K562 (cell line): ENCODE results near the gene FIGNL1. TPM values are rescaled to one million over a fixed set of nuclear protein-coding genes. Genes with fewer than 3 reads are reported as not detected.

ENCODE experiments used
- ATAC-seq: fragments of 200-7000 bp; cut with Tn5 transposase; 3 replicates; pipeline ENCODE4 v1.9.1; 2020; ENCODE audit warnings: moderate library complexity
- BruUV-seq: library from RNA; stranded (reverse); fragments of 400-500 nt; replicated peaks from 2 replicates; lab custom pipeline; 2021; lab: Mats Ljungman, UMichigan
- CTCF ChIA-PET: fragments of 300-600 bp; formaldehyde crosslinking; extraction: SDS; loops from one replicate; lab custom pipeline; 2021; ENCODE audit warnings: low intra/inter-chr PET ratio; lab: Yijun Ruan, JAX
- POLR2A ChIA-PET: fragments of 300-600, 350-650 bp; sonication (Branson Sonifier 250); formaldehyde crosslinking; extraction: SDS; loops from one replicate; lab custom pipeline; 2021; ENCODE audit warnings: antibody characterized with exemption, inconsistent platforms; lab: Yijun Ruan, JAX
- DNase-seq, 4 experiments: peaks; one replicate each; pipeline versions ENCODE4 v3.0.0 to v3.0.0-alpha.2; 2011 to 2018; ENCODE audit warnings: low spot score in 3 of 4, mixed read lengths in 3 of 4; ENCODE audit errors: extremely low read depth in 1 of 4
- FAIRE-seq: peaks from 2 replicates; lab custom pipeline; 2011; peaks lifted over from hg19 to GRCh38; lab: Jason Lieb, UNC
- H2AFZ ChIP-seq: 2 replicates; pipeline ENCODE4 v1.6.0; 2011; ENCODE audit warnings: low read depth, low read length, control low read depth, inconsistent platforms
- H3K27ac ChIP-seq: fragments of 200-600 bp; 3 replicates; pipeline ENCODE4 v1.8.0; 2011; ENCODE audit warnings: low read depth, mild to moderate bottlenecking, control low read depth, inconsistent platforms, low read length, moderate library complexity, mixed read lengths; ENCODE audit errors: extremely low read depth
- H3K27me3 ChIP-seq, 2 experiments: fragments of 300-600 bp in 1 of 2; 2 replicates in 1 of 2; 3 replicates in 1 of 2; pipeline versions ENCODE4 v1.6.0 to v1.8.0; 2011; ENCODE audit warnings: inconsistent platforms in 2 of 2, low read length in 2 of 2, mild to moderate bottlenecking in 1 of 2, mixed read lengths in 1 of 2, moderate library complexity in 1 of 2; ENCODE audit not compliant: control insufficient read depth in 2 of 2, insufficient read depth in 2 of 2
- H3K36me3 ChIP-seq: fragments of 300-600 bp; 3 replicates; pipeline ENCODE4 v1.8.0; 2011; ENCODE audit warnings: mild to moderate bottlenecking, low read length, inconsistent platforms; ENCODE audit not compliant: control insufficient read depth, insufficient read depth
- H3K4me1 ChIP-seq, 2 experiments: fragments of 200-600 bp in 1 of 2; replicated peaks in 1 of 2; 2 replicates in 1 of 2; 3 replicates in 1 of 2; pipeline versions ENCODE4 v1.5.1 to v1.8.0; 2011; ENCODE audit warnings: inconsistent platforms in 2 of 2, low read length in 2 of 2, mild to moderate bottlenecking in 1 of 2, mixed read lengths in 1 of 2, moderate library complexity in 1 of 2; ENCODE audit not compliant: control insufficient read depth in 2 of 2, insufficient read depth in 2 of 2
- H3K4me2 ChIP-seq: 2 replicates; pipeline ENCODE4 v1.6.1; 2011; ENCODE audit warnings: low read length, control low read depth, inconsistent platforms, mixed read lengths; ENCODE audit not compliant: insufficient read depth
- H3K4me3 ChIP-seq: fragments of 200-600 bp; sonication (generic), shearing (Covaris generic); 2 replicates; pipeline ENCODE4 v1.5.1; 2016; ENCODE audit warnings: control low read depth, inconsistent platforms
- H3K79me2 ChIP-seq: fragments of 200-600 bp; 3 replicates; pipeline ENCODE4 v1.8.0; 2011; ENCODE audit warnings: low read length, inconsistent platforms; ENCODE audit not compliant: control insufficient read depth, insufficient read depth
- H3K9ac ChIP-seq, 2 experiments: 2 replicates each; pipeline versions ENCODE4 v1.6.0 to v1.6.1; 2011; ENCODE audit warnings: low read depth in 2 of 2, low read length in 2 of 2, control low read depth in 1 of 2, inconsistent platforms in 1 of 2, mild to moderate bottlenecking in 1 of 2, mixed read lengths in 1 of 2; ENCODE audit not compliant: insufficient read depth in 1 of 2
- H3K9me1 ChIP-seq: one replicate; pipeline ENCODE4 v1.6.0; 2011; ENCODE audit warnings: inconsistent platforms, mild to moderate bottlenecking, low read length, moderate library complexity; ENCODE audit not compliant: control insufficient read depth, insufficient read depth
- H3K9me3 ChIP-seq: replicated peaks from 2 replicates; pipeline ENCODE4 v1.5.1; 2011; ENCODE audit warnings: low read depth, low read length, inconsistent platforms; ENCODE audit not compliant: control insufficient read depth, insufficient read depth
- H4K20me1 ChIP-seq: replicated peaks from 2 replicates; pipeline ENCODE4 v1.6.1; 2011; ENCODE audit warnings: low read length, inconsistent platforms, mixed read lengths; ENCODE audit not compliant: control insufficient read depth, insufficient read depth
- ARID2 ChIP-seq: fragments of 450-650 bp; IDR thresholded peaks from 2 replicates; pipeline ENCODE4 v1.6.1; 2017; ENCODE audit warnings: antibody characterized with exemption, mild to moderate bottlenecking
- CC2D1A ChIP-seq: fragments of 450-650 bp; IDR thresholded peaks from 2 replicates; pipeline ENCODE4 v1.6.1; 2017; ENCODE audit warnings: mild to moderate bottlenecking
- IRF2 ChIP-seq: sonication (generic); formaldehyde crosslinking; IDR thresholded peaks from 2 replicates; pipeline ENCODE4 v1.8.1; 2022; ENCODE audit warnings: mild to moderate bottlenecking, missing genetic modification reagents
- JUND ChIP-seq, 2 experiments: IDR thresholded peaks; 2 replicates in 1 of 2; 3 replicates in 1 of 2; pipeline ENCODE4 v1.6.1; 2011; ENCODE audit warnings: borderline replicate concordance in 2 of 2, low read depth in 2 of 2, low read length in 2 of 2, improper control_type of control experiment in 1 of 2, missing biosample characterization in 1 of 2, missing genetic modification characterization in 1 of 2, missing genetic modification reagents in 1 of 2
- KLF16 ChIP-seq: IDR thresholded peaks from 2 replicates; pipeline ENCODE4 v1.6.1; 2016; ENCODE audit warnings: antibody characterized with exemption
- MTA1 ChIP-seq: fragments of 450-650 bp; IDR thresholded peaks from 2 replicates; pipeline ENCODE4 v1.6.1; 2017; ENCODE audit warnings: borderline replicate concordance
- MYC ChIP-seq, 2 experiments: fragments of 250-450 bp in 1 of 2; sonication (Bioruptor Pico) in 1 of 2; IDR thresholded peaks; 2 replicates each; pipeline versions ENCODE4 v1.5.1 to v1.6.1; 2012 to 2021; ENCODE audit warnings: low read depth in 2 of 2, borderline replicate concordance in 1 of 2, improper control_type of control experiment in 1 of 2, low read length in 1 of 2, mild to moderate bottlenecking in 1 of 2, moderate library complexity in 1 of 2
- RAD21 ChIP-seq, 2 experiments: fragments of 250-450 bp in 1 of 2; fragments of 450-650 bp in 1 of 2; sonication (Bioruptor Pico) in 1 of 2; formaldehyde crosslinking in 1 of 2; IDR thresholded peaks in 1 of 2; conservative IDR thresholded peaks in 1 of 2; 2 replicates each; pipeline versions ENCODE4 v1.4.0 to v1.8.0; 2020 to 2022; ENCODE audit warnings: mild to moderate bottlenecking in 2 of 2, moderate library complexity in 1 of 2
- RCOR1 ChIP-seq, 2 experiments: IDR thresholded peaks; 2 replicates each; pipeline ENCODE4 v1.6.1; 2012; ENCODE audit warnings: low read depth in 2 of 2, low read length in 2 of 2, borderline replicate concordance in 1 of 2, improper control_type of control experiment in 1 of 2
- SMC3 ChIP-seq: conservative IDR thresholded peaks from 2 replicates; pipeline ENCODE4 v1.6.1; 2011; ENCODE audit warnings: low read depth, low read length, improper control_type of control experiment; ENCODE audit not compliant: insufficient read depth
- STAG1 ChIP-seq: sonication (generic); formaldehyde crosslinking; IDR thresholded peaks from 2 replicates; pipeline ENCODE4 v1.5.0; 2020; ENCODE audit warnings: missing genetic modification reagents, borderline replicate concordance
- TAF1 ChIP-seq: IDR thresholded peaks from 2 replicates; pipeline ENCODE4 v1.6.1; 2011; ENCODE audit warnings: mild to moderate bottlenecking, low read length, moderate library complexity; ENCODE audit not compliant: insufficient read depth, control insufficient read depth, severe bottlenecking; ENCODE audit errors: extremely low read depth
- XRCC5 ChIP-seq: fragments of 200-400 bp; formaldehyde crosslinking; IDR thresholded peaks from 2 replicates; pipeline ENCODE4 v1.6.1; 2017; ENCODE audit warnings: low read depth, mild to moderate bottlenecking, low read length
- WGBS: fragments of 100-300 bp; shearing (Covaris generic); methylation state at CpG from one replicate; pipeline ENCODE4 v1.1.6; 2016; ENCODE audit warnings: low coverage, mixed read lengths; ENCODE audit not compliant: insufficient coverage; ENCODE audit errors: missing lambda C conversion rate; 5-methylcytosine and 5-hydroxymethylcytosine counted together
- in situ Hi-C: fragments of 300-500 bp; cut with MboI; formaldehyde crosslinking; loops from 4 replicates; pipeline ENCODE4 v1.15.0; 2018; ENCODE audit warnings: inconsistent platforms, mixed read lengths
- intact Hi-C: fragments of 100-400 bp; cut with micrococcal nuclease; formaldehyde crosslinking; loops from 2 replicates; pipeline ENCODE4 v1.14.2; 2022
- polyA plus RNA-seq, 8 experiments: library from polyadenylated mRNA; depleted of rRNA in 4 of 8; stranded (reverse) in 5 of 8; unstranded in 3 of 8; fragments of >200 nt; fragmentation: Nextera tagmentation in 2 of 8; fragmentation: Illumina TruSeq in 1 of 8; extraction: Ambion mirVana in 2 of 8; extraction: Trizol in 1 of 8; gene quantifications; 2 replicates each; pipeline versions ENCODE4 v1.2.1 to v1.2.3, GENCODE V29; 2011 to 2014; ENCODE audit warnings: inconsistent platforms in 1 of 8, missing spikeins in 1 of 8
- total RNA-seq, 7 experiments: library from RNA; depleted of rRNA in 6 of 7; stranded (reverse); fragments of >200 nt in 6 of 7; fragmentation: Illumina TruSeq in 2 of 7; extraction: Trizol in 2 of 7; gene quantifications; 2 replicates each; pipeline versions ENCODE4 v1.2.1 to v1.2.3, GENCODE V29; 2011 to 2021; ENCODE audit warnings: low replicate concordance in 1 of 7
- TF ChIP-seq, protein P1 (sequence below): fragments of 450-650 bp; IDR thresholded peaks from 2 replicates; pipeline ENCODE4 v1.6.1; 2016; ENCODE audit warnings: borderline replicate concordance
- TF ChIP-seq, protein P2 (sequence below): sonication (generic); IDR thresholded peaks from 2 replicates; pipeline ENCODE4 v1.6.1; 2016
- TF ChIP-seq, protein P3 (sequence below): fragments of 450-650 bp; formaldehyde crosslinking; IDR thresholded peaks from 2 replicates; pipeline ENCODE4 v1.4.0; 2020; ENCODE audit warnings: mild to moderate bottlenecking, moderate library complexity

Gene FIGNL1
- total and polyA plus RNA-seq, 9 of the 15 experiments (the other 6 are each of a cell fraction or from before 2014, with no cell fraction given): 15.5 to 48.3 (median 27.6) TPM

DNA sequence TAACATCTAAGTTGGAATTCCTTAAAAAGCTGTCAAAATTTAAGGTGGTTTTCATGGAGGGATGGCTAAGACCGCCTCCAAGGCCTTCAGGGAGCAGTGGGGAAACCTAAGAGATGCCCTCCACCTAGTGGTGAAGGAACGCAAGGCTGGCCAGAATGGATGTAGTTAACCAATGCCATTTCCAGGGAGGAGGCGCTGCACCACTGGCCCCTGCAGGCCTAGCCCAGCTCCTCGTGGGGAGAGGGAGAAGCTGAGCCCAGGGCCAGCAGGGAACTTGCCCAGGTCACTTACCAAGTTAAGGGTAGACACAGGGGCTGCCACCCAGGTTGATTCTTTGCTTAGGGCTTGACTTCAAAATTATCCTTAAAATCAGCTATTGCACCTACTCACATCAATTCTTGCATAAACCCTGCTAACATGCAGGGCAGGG is 32.0 kb downstream of the FIGNL1 start:
- ChIA-PET POLR2A (interaction anchor here (0.6 to 1.1 kb wide), 3 partner anchors 11 to 41 kb away, joined by 3 to 4 read pairs (median 3); no protein-coding TSS in a partner anchor), CTCF (interaction anchor here (0.6 to 1.4 kb wide), 7 partner anchors 49 to 326 kb away, joined by 3 to 12 read pairs (median 5); partner anchors contain the start of gene ZPBP)
- Histone ChIP-seq H3K9me1 (no peaks in the 10 kb centered on the region), H3K4me1 (peaks cover 0 to 2% of the 10 kb centered on the region in 2 experiments; a peak in 1 of 5 replicates), H3K27me3 (0 out of 5 replicates have a peak, but pooled peaks cover 0 to 2% of the 10 kb centered on the region in 2 experiments), H3K79me2 (no peaks in the 10 kb centered on the region), H3K27ac (no peak overlapping the region), H2AFZ (no peak overlapping the region), H3K9me3 (no peaks in the 10 kb centered on the region), H3K4me3 (no peak overlapping the region), H3K9ac (no peak overlapping the region), H3K4me2 (no peak overlapping the region), H3K36me3 (no peaks in the 10 kb centered on the region), H4K20me1 (0 out of 2 replicates have a peak, but pooled peaks cover 4% of the 10 kb centered on the region)
- peak; percentile 75 to 90 (median 79) for DNase-seq
- intact Hi-C loops: loop anchor here (1.0 to 10.0 kb wide), 7 partner anchors 51 to 563 kb away; no protein-coding TSS in a partner anchor
- BruUV-seq: no TSS peak
- 2% methylated on average over 3 of the region's 4 CpGs for WGBS
- peak; percentile 100 for ATAC-seq
- peak; percentile 99 for FAIRE-seq
- in situ Hi-C loops: no loop called here
- TF ChIP-seq ARID2 (peak; percentile 78), TAF1 (no peak), JUND (IDR thresholded peaks at IDR 0.05; ENCODE audit: borderline replicate concordance, low read depth, low read length) (peak; percentile 63; the same call in 1 of the 2 replicates), JUND (tag; IDR thresholded peaks at IDR 0.05; ENCODE audit: borderline replicate concordance, low read depth, low read length) (no peak; the same call in 2 of the 3 replicates), SMC3 (peak; percentile 98), CC2D1A (peak; percentile 65; the same call in 1 of the 2 replicates), MTA1 (no peak), STAG1 (CRISPR knock-in tag) (peak; percentile 90; the same call in 1 of the 2 replicates), XRCC5 (peak; percentile 77; the same call in 1 of the 2 replicates), MYC (IDR thresholded peaks at IDR 0.05; ENCODE audit: low read depth, low read length) (peak; percentile 43; the same call in 1 of the 2 replicates), MYC (CRISPR knock-in tag; IDR thresholded peaks at IDR 0.05; ENCODE audit: borderline replicate concordance, low read depth) (no peak), RCOR1 (IDR thresholded peaks at IDR 0.05; ENCODE audit: borderline replicate concordance in 1 of 2, low read depth in 2 of 2, low read length in 2 of 2) (peak in 1 of 2 experiments; percentile 84; a peak in 2 of 4 replicates), IRF2 (CRISPR knock-in tag) (no peak), KLF16 (0 out of 2 replicates have a peak, but pooled peaks have one; percentile 44), RAD21 (CRISPR knock-in tag; conservative IDR thresholded peaks at IDR 0.05 in 1 of 2, IDR thresholded peaks at IDR 0.05 in 1 of 2) (peak; percentile 94 to 98)
- TF ChIP-seq, protein P1, sequence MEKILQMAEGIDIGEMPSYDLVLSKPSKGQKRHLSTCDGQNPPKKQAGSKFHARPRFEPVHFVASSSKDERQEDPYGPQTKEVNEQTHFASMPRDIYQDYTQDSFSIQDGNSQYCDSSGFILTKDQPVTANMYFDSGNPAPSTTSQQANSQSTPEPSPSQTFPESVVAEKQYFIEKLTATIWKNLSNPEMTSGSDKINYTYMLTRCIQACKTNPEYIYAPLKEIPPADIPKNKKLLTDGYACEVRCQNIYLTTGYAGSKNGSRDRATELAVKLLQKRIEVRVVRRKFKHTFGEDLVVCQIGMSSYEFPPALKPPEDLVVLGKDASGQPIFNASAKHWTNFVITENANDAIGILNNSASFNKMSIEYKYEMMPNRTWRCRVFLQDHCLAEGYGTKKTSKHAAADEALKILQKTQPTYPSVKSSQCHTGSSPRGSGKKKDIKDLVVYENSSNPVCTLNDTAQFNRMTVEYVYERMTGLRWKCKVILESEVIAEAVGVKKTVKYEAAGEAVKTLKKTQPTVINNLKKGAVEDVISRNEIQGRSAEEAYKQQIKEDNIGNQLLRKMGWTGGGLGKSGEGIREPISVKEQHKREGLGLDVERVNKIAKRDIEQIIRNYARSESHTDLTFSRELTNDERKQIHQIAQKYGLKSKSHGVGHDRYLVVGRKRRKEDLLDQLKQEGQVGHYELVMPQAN: no peak
- TF ChIP-seq, protein P2, sequence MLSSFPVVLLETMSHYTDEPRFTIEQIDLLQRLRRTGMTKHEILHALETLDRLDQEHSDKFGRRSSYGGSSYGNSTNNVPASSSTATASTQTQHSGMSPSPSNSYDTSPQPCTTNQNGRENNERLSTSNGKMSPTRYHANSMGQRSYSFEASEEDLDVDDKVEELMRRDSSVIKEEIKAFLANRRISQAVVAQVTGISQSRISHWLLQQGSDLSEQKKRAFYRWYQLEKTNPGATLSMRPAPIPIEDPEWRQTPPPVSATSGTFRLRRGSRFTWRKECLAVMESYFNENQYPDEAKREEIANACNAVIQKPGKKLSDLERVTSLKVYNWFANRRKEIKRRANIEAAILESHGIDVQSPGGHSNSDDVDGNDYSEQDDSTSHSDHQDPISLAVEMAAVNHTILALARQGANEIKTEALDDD: peak; percentile 61; the same call in 1 of the 2 replicates
- TF ChIP-seq, protein P3, sequence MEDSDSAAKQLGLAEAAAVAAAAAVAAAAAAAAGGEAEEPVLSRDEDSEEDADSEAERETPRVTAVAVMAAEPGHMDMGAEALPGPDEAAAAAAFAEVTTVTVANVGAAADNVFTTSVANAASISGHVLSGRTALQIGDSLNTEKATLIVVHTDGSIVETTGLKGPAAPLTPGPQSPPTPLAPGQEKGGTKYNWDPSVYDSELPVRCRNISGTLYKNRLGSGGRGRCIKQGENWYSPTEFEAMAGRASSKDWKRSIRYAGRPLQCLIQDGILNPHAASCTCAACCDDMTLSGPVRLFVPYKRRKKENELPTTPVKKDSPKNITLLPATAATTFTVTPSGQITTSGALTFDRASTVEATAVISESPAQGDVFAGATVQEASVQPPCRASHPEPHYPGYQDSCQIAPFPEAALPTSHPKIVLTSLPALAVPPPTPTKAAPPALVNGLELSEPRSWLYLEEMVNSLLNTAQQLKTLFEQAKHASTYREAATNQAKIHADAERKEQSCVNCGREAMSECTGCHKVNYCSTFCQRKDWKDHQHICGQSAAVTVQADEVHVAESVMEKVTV: peak; percentile 90
